ENCODE data around the gene PEX14.

The PEX14 gene

DNA sequence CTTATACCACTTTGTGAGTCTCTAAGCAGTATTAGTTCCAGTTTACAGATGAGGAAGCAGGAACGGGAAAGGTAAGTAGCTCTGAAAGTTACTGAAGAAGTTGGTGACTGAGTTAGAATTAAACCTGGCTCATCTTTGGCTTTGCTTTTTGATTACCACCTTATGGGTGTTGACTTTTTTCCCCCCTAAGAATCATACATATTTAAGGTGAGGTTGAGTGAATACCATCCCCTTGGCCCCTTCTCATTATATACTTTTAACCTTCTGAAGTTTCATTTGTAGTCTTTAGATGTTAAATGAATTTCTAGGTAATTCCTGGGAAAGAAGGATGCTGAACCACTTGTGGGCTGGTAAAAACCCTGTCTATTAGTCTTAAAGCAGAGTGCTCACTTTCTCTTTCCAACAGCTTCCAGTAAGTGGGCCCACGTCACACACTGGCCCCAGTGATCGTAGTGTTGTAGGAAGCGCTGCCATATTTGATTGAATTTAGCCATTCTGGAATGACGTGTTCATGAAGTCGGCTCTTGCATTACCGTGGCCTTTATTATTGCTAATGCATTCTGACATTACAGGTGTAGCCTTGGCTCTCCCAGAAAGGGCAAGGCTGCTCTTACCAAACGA is 46.9 kb downstream of the PEX14 start:
- no peak for DNase-seq

DNA sequence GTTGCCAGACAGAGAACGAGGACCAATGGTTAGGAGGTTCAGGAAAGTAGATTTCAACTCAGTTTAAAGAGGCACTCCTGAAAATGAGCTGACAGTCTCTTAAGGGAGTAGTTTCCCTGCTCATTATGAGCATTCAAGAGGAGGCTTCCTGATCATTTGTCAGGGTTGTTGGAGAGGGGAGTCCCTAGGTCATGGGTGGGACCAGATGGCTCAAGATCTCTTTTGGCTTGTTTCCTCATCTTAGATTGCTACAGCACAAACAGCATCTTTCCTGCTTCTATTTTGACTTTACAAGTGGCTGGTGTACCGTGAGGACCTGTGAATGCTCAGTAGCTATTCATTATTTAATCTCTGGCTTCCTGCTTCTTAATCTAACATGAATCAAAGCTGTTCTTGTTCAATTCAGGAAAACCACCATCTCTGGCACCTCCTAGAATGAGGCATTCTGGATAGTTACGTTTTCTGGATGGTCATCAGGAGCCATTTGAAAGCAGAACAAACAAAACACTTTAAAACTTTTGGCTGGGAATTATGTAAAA is 47.6 kb downstream of the PEX14 start:
- no peak for DNase-seq

DNA sequence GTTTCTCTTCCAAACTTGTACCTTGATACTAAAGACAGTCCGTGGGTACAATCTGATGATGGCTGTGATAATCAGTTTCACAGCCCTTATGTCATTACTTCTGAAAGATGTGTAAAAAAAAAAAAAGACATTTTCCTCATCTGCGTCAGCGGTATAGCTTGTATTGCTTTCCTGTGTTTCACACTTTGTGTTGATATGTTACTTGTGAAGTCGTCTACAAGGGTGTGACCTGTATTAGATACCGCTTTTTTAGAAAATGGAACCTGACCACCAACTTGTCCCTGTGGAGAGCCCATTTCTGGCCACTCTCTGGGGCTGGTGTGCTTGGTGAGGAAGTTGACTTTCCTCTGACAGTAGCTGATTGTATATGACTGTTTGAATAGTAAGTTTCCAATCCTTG is 50.5 kb downstream of the PEX14 start:
- no peak for DNase-seq

DNA sequence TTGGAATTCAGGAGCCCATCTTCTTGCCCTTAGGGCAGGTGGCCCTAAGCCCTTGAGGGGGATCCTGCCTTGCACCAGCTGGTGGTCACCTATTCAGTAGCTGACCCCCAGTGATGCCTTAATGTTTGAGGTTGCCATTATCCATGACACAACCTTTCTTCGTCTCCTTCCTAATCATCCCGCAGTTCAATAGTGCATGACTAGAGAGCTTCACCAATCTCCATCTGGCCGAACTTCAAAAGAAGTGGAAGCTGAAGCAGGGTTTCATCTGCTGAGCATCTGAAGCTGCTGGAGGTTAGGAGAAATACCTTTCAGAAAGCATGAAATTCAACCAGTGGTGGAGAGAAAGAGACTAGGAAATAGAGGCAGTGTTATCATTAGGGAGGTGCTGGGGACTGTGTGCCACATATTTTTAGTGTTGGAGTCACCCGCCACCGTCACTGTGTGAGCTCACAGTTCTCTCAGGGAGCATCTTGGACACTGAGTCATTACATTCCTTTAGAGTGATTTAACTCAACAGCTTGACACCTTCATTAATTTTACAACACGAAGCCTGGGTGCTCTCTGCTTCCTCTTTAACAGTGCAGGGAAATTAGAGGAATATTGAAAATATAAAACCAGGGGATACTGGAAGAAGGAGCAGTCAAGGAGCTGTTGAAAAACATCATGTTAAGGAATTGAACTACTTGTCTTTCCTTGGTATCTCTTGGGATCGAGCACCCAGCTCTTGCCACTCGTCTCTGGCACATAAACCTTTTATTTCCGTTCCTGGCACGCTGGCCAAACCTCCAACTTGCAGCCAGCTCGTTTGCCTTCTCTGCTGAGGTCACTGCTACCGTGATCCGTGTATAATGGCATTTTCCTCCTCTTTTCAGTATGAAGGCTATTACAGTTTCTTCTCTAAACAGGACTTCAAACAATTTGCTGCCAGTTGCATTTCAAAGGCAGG is 53.6 kb downstream of the PEX14 start:
- no peak for DNase-seq

DNA sequence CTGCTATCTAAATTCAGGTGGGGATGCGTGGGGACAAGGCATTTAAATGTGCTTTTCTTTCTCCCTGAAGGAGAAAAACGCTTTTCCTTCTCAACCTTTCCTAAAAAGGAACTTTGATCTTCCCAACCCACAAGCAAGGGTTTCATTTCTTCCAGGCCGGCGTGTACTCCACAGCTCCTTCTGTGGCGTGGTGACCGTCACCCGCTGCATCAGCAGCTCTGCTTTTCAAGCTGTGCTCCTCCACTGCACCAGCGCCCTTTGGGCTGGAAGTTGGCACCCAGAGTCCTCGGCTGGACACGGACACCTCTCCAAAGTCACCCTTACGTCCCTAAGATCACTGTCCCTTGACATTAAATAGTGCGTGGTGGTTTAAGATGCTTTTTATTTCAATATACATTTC is 54.3 kb downstream of the PEX14 start:
- DNase-seq = no peak

DNA sequence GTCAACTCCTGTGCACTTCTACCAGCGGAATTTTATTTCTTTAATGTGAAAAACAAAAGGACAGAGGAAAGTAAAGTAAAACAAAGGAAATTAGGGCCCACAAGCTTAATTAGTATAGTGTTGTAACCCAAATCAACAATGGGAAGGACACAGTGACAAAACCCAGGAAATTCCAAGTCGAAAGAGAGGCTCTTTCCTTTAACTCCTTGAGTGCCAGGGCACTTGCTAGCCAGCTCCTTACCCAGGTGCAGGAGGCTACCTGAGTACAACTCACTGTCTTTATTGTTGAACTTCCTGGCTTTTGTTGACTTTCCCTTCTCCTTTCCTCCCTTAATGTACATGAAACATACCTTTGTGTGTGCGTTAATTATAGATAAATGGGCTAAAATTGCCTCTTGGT is 55.0 kb downstream of the PEX14 start:
- DNase-seq = no peak

DNA sequence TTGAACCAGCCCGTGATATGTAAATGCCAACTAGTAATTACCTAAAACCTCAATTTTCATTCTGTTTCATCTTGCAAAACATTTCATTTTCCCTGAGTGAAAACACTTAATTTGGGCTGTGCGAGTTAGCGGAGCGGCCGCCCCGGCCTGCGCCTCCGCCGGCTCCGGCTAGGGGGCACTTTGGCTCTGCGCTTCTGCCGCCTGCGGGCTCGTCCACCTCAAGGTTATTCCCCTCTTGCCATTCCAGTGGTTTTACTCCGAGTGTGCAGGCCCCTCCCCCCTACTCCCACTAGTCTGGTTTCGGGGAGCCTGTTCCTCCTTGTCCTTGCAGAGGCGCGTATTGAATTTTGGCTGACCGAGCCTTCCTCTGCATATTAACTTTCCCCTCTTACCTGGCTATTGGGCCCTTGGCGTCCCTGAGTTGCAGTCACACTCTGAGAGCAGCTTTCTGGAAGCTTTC is 55.6 kb downstream of the PEX14 start:
- peak in 1 of 2 experiments; percentile 67 for DNase-seq

DNA sequence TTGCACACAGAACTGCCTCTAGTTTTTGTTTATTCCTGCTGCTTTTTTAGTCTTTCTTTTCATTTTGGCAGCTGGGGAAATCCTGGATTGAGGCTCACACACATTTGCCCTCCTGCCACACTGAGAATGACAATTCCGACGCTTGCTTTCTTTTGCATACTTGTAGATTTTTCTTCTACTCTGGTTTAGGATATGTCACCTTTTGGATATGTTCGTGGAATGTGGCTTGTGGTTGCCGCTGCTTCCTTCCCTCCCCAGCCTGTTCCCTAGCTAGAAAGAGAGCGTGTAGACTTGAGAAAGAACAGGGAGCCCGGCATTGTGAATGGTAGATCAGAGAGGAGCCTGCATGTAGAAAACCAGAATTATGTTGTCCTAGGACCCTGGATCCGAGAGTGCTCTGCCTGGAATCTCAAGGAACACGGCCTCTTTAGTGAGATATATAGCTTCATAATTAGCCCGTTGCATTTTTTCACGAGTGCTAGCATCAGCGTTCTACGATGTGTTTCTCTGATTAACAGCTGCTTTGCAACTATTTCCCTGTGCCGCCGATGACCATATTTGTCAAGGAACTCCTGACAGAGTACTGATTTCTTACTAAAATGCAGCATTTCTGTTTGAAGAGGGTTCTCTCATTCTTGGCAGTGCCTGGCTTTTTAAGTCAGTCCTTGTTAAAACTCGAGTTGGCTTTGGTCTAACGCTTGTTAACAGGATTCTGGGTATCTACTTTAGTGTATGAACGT is 56.2 kb downstream of the PEX14 start:
- DNase-seq = peak in 1 of 2 experiments; percentile 24

DNA sequence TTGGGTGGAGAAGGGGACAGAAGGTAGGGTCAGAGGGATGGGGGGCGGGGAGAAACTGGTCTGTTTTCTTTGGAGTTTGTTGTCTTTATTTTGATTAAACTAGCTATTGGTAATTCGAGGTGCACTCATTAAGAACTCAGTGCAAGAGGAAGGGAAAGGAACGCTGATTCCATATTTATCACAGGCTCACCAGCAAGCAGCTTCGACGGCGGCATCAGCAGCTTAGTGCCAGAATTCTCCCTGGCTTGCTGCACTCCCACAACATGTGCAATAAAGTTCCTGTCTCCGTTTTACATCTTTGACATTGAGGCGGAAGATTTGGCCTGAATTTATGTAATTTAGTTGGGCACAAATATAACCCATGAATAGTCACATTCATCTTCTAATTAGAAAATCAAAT is 57.6 kb downstream of the PEX14 start:
- DNase-seq = no peak

DNA sequence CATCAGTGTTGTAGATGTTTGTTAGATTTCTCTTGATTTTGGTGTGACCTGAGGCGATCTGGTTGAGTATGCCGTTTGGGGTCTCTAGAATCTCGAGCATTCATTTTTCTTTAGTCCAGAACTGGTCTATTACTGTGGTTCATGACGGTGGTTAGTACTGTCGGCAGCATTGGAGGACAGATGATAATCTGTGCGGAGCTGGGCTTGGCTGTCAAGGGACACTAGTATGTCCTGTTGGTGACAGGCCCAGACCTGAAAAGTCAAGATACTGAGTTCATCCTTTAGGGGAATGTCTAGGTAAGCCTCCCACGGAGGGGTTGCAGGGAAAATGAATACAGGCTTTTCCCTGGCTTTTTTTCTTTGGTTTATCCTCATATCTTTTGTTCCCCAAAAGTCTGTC is 59.8 kb downstream of the PEX14 start:
- no peak for DNase-seq

DNA sequence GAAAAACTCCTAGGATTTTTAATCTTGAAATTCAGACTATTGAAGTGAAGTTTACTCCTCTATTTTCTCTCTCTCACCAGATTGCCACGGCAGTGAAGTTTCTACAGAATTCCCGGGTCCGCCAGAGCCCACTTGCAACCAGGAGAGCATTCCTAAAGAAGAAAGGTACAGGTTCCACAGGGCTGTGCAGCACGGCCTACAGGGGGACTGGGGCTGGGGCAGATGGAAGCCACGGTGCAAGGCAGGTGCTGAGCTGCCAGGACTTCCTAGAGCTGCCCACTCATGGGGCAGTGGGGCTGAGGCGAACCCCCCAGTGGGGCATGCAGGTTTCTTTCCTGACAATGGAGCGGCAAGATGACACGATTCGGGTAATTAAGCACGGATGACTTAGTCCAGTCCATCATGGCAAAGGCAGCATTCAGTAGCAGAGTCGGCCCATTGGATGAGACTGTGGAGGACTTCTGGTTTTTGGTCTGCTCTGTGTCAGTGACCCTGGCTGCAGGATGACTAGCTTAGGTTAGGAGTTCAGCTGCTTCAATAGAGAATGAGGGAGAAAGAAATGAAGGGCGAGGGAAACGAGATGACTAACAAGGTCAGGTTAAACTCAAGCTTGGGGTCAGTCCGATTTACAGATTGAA is 61.5 kb downstream of the PEX14 start:
- DNase-seq = no peak

DNA sequence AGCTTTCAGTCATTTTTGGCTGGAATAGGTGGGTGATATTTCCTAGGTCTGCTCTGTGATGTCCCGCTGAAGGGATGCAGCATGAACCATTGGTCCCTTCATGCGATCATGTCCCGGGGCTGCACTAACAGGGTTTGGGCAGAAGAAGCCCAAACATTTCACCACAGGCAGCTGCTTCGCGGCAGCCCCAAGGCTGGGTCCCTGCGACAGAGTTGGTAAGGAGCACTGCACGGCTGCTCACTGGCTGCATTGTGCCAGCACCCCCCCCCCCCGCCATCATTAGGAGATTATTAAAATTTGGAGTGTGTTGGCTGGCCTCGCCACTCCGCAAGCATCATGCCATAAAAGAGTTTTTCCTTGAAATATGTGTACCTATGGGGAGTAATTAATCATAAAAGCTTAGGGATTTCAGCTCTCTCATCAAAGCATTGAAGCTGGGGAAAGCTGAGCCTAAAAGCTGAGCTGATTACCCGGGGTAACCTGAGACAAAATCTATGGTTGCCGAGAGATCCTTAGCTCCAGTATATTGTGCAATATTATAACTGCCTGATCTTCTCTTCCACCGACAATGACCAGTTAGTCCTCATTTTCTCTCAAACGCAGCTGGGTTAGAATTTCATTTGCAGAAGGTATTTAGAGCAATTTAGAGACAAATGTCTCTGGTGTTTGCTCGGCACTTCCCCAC is 62.5 kb downstream of the PEX14 start:
- peak; percentile 21 to 56 for DNase-seq

DNA sequence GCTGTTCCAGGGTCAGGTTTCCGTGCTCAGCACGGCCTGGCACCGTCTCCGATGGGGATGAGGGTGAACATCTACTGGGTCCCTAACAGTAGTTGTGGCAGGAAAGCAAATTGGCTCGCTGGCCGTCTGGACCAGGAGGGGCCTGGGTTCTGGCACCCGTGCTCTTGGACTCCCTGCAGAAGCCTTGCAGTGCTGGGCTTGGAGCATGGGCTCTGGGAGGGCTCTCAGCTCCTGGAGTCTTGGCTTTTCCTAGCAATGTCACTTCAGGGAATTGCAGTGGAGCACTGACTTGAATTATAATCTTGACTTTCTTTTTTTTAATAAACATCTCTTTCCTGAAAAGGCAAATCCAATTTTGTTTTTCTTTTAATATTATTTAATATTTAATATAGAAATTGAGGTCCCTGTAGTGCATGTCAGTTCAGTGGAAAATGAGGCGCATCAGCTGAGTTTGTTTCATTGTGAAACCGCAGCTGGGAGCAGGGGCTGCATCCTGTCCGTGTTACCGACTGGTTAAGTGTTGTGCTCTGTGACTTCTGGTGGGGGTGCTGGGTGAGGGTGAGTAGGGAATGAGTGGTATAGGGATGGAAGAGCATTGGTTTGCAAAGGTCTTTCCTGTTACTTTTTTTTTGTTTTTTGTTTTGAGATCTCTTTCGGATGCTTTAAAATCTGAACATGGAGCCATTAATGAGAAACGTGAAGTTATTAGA is 64.1 kb downstream of the PEX14 start:
- no peak for DNase-seq

DNA sequence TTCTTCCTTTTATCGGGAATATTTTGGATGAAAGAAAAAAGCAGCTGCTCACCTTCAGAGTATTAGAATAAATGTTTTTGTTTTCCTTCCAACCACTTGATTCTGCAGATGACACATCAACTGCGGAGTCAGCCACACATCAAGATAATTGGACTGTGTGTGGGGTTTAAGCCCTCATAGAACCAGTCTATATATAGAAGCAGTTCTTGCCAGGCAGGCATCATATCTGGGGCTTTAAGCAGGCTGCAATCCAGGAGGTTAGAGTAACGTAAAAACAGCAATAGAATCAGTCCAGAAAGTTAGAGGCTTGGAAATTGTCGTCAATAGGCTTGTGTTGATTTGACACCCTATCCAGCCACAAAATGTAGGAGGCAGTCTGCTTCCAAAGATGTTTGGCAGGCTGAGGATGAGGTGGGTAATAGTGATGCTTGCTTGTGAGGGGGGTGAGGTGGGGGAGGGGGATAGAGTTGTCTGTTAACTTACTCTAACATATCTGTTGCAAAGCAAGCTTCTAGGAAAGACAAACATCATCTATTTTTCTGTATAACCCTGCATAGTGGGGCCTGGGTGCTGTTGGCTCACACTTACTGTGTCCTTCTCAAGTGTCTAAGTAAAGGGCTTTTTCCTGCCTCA is 64.8 kb downstream of the PEX14 start:
- DNase-seq = no peak

DNA sequence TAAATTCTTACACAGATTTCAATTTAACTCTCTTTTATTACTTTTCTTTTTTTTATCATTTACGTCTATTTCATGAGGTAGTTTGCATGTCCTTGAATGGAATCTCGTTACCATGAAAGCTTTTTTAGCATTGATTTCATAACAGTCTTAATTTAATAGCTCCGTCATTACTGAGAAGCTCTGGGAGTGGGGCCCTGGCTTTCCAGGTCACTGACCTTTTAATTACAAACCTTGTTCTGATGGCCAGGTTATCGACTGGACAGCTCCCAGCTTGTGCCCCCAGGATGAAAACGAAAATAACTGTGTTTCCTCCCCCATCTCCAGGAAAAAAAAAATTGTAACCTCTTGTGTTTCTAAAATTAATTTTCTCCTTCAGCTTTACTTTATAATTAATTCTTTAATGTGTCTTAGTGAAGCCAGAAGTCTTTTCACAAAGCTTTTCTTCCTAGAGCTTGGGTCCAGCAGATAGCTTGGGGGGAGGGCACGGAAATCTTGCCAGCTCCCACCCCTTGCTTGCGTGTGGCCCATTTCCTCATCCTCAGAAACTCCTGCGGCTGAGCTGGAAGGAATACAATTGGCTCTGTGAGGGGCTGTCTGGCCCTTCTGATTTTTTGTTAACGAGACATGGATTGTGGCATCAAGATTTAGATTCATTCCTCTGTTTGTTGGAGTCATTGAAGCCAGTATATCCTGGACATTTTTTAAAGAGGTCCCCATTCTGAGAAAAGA is 65.7 kb downstream of the PEX14 start:
- DNase-seq = no peak

DNA sequence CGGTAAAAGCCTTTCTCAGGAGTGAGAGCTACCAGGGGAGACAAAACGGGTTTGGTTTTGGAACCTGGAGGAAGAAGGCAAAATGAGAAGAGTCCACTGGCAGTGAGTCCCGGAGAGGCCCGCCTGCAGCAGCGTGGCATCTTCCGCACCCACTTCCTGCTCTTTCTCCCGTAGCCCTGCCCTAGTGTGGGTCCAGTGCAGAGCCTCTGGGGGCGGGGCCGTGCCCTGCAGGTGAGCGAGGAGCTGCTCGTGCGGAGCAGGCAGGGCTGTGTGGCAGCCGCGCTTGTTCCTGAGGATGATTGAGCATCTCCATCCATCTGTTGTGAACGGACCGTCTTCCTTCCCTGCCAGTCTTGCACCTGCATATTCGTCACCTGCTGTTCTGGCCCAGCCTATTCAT is 66.5 kb downstream of the PEX14 start:
- DNase-seq = no peak

DNA sequence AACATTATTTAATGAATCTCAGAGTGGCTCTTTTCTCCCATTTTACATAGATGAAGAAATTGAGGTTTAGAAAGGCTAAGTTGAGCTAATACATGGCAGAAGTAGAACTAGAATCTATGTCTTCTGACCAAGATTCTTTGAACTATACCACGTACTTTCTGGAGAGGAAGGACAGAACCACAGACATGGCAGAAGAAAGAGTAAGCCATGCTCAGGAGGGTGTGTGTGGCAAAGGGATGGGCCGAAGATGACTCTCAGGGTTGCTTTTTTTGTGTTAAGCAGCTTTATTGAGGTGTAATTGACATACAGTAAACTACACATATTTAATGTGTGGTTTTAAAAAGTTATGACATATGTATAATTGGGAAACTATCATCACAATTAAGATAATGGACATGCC is 69.5 kb downstream of the PEX14 start:
- no peak for DNase-seq

DNA sequence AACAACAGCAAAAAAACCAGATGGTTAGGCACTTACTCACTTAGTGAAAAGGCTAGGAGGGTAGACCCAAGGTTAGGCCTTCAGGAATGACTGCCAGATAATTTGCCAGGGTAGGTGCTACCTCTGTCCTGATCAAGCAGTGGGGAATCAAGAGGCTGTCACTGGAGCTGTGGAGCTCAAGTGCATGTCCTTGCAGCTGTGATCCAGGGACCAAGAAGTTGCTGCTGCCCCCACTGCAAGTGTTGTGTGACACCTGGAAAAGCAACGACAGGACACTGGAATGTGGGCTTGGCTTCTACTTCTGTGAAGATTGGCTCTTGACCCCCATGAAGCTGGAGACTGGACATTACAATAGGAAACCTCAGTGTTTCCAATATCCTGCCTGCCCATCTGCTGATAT is 72.1 kb downstream of the PEX14 start:
- no peak for DNase-seq

DNA sequence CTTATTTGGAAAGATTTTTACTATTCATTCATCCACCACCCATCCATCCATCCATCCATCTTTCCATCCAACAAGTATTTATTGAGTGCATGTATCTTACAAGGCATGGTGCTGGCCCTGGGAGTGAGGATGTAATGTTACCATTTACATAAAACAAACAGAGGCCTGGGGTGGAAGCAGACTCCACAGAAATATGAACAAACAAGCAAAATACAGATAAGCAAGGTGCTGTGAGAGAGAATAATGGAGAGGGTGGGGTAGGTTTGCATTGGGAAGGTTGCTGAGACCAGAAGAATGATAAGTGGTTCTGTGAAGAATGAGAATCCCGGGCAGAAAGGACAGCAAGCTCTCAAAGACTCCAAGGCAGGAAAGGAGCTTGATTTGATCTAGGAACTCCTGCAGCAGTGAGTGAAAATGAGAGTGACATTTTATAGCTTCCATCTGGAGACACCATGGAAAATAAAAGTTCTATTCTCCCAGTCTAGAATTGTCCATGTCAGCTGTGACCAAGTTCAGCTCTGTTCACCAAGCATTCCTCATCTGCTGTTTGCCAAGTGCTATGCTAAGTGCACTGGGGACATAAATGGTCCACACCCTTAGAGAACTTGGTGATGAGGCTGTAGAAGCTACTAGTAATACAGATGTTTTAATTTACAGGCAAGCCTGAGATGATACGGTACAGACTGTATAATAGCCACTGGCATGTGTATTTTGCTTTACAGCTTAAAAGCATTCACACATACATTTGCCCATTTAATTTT is 75.3 kb downstream of the PEX14 start:
- DNase-seq = peak in 1 of 2 experiments; percentile 10

DNA sequence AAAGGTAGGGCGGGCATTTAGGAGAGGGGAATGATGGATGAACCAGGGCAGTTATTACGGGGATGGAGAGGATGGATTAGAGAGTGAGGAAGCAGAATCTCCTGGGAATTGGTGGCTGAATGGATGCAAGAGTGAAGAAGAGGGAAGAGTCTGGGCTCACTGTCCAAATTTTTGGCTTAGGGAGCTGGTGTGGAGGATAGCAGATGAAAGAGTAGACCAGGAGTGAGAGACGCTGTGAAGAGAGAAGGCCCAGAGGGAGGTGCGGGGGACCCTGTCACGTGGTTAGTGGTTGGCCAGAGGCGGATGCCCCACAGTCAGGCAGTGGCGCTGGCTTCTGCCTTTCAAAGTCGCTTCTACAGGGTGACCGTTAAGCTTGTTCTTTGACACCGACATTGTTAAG is 78.4 kb downstream of the PEX14 start:
- DNase-seq = no peak

Data from NCI-H526 (cell line).